Measurements from ENCODE around the gene DOK6.
"Not testable (repeated sequence)": the region's sequence is repeated elsewhere in the genome, so short reads cannot be mapped to it uniquely, and the experiment has no call there.

DOK6 gene

GRCh38 chr18:69830189-69830588 is 429.5 kb downstream of the DOK6 start:
- no peak for DNase-seq

- DNase-seq = not testable (repeated sequence)
These were observed 434.3 kb downstream of the DOK6 start for GRCh38 chr18:69834980-69835379.

GRCh38 chr18:69838003-69838402 is 437.3 kb downstream of the DOK6 start:
- no peak for DNase-seq

GRCh38 chr18:69838620-69839411 is 438.1 kb downstream of the DOK6 start:
- DNase-seq = no peak

- DNase-seq = no peak
These were observed 438.8 kb downstream of the DOK6 start for GRCh38 chr18:69839497-69839896.

GRCh38 chr18:69840001-69840400 is 439.3 kb downstream of the DOK6 start:
- DNase-seq = no peak

- DNase-seq = no peak
These were observed 439.8 kb downstream of the DOK6 start for GRCh38 chr18:69840445-69840844.

- DNase-seq = no peak
These were observed 440.4 kb downstream of the DOK6 start for GRCh38 chr18:69841117-69841516.

- peak; percentile 44 for DNase-seq
These were observed 442.3 kb downstream of the DOK6 start for GRCh38 chr18:69843015-69843414.

- DNase-seq = no peak
These were observed 444.0 kb downstream of the DOK6 start for GRCh38 chr18:69844656-69845055.

GRCh38 chr18:69845593-69846506 is 445.2 kb downstream of the DOK6 start:
- DNase-seq = peak; percentile 95

- DNase-seq = no peak
These were observed 452.4 kb downstream of the DOK6 start for GRCh38 chr18:69853051-69853450.

GRCh38 chr18:69854455-69854854 is 453.8 kb downstream of the DOK6 start:
- no peak for DNase-seq

- no peak for DNase-seq
These were observed 458.2 kb downstream of the DOK6 start for GRCh38 chr18:69858897-69859296.

GRCh38 chr18:69864802-69865201 is 464.1 kb downstream of the DOK6 start:
- not testable (repeated sequence) for DNase-seq

- DNase-seq = no peak
These were observed 465.1 kb downstream of the DOK6 start for GRCh38 chr18:69865776-69866175.

- no peak for DNase-seq
These were observed 465.5 kb downstream of the DOK6 start for GRCh38 chr18:69866212-69866611.

- no peak for DNase-seq
These were observed 470.0 kb downstream of the DOK6 start for GRCh38 chr18:69870736-69871135.

- DNase-seq = no peak
These were observed 470.7 kb downstream of the DOK6 start for GRCh38 chr18:69871363-69871762.

GRCh38 chr18:69872661-69873060 is 472.0 kb downstream of the DOK6 start:
- no peak for DNase-seq

GRCh38 chr18:69874058-69874457 is 473.4 kb downstream of the DOK6 start:
- DNase-seq = no peak

- no peak for DNase-seq
These were observed 475.8 kb downstream of the DOK6 start for GRCh38 chr18:69876490-69876889.

- DNase-seq = no peak
These were observed 477.7 kb downstream of the DOK6 start for GRCh38 chr18:69878213-69878933.
